Effector CD4-positive, alpha-beta T cell (primary cell): Measurements from ENCODE around the gene DVL2.

ENCODE experiments used
- DNase-seq: peaks from one replicate; pipeline ENCODE4 v3.0.0-alpha.2; 2020

Gene DVL2

DNA sequence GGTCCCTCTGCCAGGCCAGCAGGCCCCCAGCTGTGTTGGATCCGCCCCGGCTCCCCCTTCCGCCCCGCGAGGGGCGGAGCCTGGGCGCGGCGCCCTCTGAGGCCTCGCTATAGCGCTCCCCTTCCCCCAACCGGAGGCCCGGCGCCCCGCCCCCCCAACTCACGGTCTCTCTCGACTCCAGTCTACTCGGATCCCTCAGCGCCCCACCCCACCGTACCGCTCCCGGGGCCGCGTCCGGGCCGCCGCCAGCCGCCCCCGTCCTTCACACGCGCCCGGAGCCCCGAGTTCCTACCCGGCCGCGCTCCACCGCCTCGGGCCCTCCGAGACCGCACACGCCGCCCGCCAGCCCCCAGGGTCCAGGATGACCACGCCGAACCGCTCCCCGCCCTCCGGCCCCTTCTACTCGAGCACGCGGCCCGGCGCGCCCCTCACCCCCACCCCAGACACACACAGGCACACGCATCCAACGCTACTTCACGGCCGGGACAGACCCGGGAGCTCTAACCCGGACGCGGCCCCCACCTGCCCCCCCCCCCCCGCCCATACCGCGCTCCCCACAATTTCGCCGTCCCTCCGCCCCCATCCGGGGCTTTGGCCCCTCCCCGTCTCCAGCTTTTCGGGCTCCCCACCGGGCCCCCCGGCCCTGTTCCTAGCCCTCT lies 3.6 kb upstream of the DVL2 start:
- DNase-seq: peak; percentile 65

DNA sequence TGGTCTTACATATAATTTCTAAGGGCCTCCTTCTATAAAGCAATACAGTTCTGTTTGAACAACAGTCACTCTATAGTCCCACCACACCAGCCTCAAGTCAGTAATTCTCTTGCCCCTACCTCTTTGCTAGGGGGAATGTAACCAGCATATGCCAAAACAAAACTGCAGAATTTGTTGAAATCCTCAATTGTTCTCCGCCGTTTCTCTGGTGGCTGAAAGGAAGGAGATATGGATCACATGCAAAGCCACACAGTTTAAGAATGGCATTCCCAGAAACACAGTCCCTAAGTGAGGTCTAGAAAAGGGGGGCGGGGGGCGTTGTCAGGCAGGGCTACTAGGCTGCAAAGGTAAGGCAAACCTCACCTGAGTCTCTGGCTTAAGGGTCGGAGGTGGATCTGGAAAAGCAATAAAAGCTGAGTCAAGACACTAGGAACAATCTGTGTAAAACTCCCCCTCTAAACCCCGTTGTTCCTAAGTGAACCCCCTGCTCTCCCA lies 3.0 kb upstream of the DVL2 start:
- DNase-seq: no peak

DNA sequence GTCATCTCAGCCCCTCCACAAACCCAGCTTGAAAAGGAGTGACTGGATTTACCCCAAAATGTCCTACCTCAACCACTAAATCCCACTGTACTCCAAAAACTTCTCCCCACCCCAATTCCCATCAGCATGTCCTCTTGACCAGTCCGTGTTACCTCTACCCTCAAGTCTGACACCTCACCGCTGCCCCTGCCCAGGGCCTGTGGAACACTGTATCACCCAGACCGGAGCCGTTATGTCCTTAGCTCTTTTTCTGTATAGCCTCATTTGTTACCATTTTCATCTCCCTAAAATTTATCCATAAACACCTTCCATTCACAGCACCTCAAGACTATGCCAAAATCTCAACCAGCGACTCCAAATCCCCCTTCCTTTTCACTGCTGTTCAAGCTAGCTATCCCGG lies 2.5 kb upstream of the DVL2 start:
- no peak for DNase-seq

- DNase-seq: no peak
These were observed 1.7 kb upstream of the DVL2 start for GRCh38 chr17:7235693-7236665.

DNA sequence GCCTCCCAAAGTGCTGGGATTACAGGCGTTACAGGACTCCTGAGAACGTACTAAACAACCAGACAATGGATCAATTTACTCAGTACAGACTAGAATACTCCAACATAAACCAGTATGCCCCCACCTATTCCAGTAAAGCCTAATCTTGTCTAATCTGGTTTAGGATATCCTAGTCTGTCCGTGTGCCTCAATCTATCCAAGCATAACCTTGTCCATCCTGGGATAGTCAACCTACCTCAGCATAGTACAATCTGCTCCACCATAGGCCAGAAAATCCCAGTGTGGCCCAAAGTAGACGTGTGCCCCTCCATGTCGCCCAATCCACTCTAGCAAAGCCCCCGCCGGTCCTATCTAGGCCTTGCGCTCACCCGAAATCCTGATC lies 625 bp downstream of the DVL2 start:
- no peak for DNase-seq

DNA sequence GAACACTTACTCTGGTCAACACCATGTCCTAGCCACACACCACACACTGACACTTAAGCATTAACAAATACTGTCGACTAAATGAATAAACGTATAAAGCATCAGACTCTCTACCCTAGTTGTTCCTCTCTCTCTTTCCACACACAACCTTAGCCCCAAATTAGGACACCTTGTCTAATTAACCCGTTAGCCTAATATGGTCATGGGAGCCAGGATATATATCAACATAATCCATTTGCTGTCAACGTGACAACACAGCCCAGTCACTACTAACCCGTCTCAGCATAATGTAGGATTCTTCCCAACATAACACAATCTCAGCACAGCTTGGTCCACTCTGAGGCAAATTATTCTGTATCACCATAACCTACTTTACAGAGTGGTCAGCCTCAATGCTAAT lies 2.2 kb downstream of the DVL2 start:
- DNase-seq: no peak

GRCh38 chr17:7229504-7229903 lies 4.8 kb downstream of the DVL2 start:
- DNase-seq: no peak

DNA sequence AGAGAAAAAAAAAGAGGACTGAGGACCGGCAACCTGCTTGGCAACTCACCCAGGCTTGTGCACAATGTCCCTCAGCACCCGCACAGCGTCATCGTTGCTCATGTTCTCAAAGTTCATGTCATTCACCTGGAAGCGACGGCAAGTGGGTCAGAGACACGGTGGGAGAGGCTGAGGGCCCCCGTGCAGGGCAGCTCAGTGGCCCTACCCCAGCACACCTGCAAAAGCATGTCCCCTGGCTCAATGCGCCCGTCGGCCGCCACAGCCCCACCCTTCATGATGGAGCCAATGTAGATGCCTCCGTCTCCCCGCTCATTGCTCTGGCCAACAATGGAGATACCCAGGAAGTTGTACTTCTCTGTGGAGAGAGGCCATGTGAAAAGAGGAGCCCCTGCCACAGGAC lies 5.4 kb downstream of the DVL2 start:
- no peak for DNase-seq

DNA sequence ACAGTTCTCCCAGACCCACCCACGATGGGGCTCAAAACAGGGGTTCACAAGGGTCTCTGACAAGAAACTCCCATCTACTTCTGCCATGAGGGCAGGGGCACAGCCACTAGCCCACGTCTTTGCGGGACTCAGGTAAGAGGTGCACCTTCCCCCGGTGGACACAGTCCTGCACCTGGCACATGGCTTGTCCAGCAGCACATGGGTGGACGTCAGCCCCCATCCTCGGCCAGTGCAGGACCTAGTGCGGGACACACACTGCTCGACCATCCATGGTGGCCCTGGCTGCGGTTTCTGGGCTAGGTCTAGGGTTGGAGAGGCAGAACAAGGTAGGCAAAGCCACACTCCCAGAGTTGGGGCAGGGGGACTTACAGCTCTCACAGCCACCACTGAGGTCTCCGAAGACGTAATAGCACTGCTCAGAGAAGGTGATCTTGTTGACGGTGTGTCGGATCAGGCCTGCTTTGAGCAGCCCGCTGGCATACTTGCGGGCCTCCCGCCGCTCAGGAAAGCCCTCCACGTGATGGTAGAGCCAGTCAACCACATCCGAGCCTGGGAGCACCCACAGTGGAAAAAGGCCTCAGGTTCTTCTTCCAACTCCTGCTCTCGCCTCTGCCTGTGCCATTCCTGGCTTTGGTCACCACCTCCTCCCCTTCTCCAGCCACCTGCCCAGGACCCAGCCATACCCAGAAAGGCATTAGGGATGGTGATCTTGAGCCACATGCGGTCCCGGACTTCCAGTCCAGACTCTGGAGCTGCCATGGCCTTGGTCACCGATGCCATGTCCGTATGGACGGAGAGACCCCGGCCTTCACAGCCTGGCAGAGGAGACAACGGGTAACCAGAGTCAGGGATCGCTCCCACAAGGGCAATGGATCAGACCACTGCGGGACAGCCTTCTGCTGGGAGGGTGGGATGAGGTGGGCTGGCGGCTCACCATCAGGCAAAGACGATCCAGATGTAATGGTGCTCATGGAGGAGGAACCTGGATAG lies 7.3 kb downstream of the DVL2 start:
- DNase-seq: no peak

DNA sequence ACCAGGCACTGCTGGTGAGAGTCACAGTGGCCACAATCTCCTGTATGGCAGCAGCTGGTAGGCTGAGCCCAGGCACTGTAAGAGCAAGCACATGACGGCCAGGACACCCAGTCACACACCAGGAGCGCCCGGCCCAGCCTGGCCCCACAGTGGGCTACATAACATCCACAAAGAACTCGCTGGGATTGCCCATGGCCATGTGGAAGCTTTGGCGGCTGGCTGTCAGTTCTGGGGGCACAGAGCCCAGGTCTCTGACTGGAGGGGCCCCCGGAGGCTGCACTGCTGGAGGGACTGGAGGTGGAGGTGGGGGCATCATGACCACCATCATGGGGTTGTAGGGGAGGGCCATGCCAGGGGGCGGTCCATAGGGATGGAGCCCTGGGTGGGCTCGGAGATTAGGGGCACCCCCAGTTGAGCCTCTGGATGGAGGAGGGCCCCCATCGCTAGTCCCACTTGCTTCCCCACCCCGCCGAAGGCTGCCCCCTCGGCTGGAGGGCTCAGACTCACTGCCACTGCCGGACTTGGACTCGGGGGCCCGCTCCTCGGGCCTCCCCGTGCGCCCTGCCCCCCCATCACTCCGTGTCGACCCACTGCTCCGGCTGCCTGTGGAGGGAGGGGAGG lies 8.5 kb downstream of the DVL2 start:
- no peak for DNase-seq

DNA sequence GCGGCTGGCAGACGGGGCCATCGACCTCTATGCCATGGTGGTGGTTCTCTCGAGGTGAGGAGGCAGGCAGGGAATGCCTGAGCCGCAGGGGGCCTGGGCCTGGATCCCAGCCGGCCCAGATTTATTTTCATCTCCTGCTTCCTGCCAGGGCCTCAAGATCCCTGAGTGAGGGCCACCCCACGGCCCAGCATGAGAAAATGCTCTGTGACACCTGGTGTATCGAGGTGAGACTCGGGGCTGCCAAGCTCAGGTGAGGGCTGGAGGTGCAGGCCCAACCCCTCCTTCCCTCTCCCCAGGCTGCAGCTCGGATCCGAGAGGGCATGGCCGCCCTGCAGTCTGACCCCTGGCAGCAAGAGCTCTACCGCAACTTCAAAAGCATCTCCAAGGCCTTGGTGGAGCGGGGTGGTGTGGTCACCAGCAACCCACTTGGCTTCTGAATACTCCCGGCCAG lies 9.6 kb downstream of the DVL2 start:
- no peak for DNase-seq

DNA sequence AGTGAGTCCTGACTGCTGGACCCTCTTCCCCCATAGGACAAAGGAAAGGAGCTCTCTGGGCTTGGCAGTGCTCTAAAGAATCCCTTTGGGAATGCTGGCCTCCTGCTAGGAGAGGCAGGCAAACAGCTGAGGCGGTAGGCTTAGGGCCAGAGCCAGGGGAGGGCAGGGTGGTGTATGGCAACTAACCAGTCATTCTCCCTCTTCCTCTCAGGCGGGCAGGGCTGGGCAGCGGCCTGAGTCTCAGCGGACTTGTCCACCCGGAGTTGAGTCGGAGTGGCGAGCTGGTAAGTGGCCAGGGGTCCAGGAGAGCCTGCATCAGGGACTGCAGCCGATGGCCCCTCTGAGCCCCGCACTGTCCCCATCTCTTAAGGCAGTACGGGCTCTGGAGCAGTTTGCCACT lies 10.2 kb downstream of the DVL2 start:
- no peak for DNase-seq

- DNase-seq: no peak
These were observed 10.9 kb downstream of the DVL2 start for GRCh38 chr17:7223375-7223774.

DNA sequence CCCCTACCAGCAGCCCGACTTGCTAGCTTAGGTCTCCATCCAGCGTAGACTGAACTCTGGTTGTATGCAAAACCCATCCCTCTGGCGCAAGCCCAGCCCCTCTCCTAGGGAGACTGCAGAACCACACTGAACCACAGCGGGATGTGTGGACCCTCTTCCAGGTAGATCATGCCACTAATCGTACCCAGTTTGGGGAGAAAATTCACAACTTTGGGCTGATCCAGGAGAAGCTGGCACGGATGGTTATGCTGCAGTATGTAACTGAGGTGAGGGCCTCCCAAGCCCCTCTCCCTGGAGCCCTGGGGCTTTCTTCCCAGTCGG lies 11.4 kb downstream of the DVL2 start:
- DNase-seq: no peak

DNA sequence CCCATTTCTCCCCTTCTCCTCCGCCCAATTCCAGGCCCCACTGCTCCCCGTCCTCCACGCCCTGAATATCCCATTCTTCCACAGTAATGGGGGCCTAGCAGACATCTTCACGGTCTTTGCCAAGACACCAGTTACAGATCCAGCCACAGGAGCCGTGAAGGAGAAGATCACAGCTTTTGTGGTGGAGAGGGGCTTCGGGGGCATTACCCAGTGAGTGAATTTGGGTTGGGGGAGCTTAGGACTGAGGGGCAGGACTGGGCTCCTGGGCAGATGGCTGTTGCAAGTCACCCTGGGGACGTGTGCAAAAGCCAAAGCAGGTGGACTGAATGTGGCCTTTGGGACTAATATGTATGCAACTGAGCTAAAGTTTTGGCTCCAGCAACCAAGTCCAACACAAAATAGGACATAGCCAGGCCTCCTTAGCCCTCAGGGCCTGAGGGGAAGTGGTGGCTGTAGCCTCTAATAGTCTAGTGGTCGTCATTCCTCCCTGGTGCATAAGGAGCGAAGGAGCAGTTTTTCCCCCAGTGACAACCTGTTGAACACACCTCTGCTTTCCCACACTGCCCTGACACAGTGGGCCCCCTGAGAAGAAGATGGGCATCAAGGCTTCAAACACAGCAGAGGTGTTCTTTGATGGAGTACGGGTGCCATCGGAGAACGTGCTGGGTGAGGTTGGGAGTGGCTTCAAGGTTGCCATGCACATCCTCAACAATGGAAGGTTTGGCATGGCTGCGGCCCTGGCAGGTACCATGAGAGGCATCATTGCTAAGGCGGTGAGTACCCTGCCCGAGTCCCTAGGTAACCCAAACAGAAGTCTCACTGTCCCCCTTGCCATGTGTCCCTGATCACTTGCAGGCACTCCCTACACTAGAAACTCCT lies 12.0 kb downstream of the DVL2 start:
- DNase-seq: no peak

- DNase-seq: no peak
These were observed 12.8 kb downstream of the DVL2 start for GRCh38 chr17:7221278-7222092.

- peak; percentile 50 for DNase-seq
These were observed 13.6 kb downstream of the DVL2 start for GRCh38 chr17:7220593-7221277.

DNA sequence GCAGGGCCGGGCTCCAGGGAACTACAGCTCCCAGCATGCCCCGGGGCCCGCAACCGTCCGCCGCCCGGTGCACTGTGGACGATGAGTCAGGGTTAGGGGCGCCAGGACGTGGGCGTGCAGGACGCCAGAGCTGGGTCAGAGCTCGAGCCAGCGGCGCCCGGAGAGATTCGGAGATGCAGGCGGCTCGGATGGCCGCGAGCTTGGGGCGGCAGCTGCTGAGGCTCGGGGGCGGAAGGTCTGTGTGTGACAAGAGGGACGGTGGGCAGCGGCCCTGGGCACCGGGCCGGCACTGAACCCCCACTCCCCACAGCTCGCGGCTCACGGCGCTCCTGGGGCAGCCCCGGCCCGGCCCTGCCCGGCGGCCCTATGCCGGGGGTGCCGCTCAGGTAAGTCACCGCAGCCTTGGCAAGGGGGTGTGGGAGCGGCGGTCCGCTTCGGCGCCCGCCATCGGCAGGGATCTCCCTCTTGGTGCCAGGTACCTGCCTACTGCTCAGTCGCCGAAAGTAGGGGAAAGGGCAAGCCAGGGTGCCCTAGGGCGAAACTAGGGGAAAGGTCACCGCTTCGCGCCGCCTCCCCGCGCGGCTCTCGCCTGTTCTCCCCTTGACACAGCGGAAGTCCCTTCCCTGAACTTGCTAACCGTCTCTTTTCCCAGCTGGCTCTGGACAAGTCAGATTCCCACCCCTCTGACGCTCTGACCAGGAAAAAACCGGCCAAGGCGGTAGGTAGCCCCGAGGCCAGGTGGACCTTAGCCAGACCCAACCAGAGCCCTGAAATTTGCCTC lies 14.3 kb downstream of the DVL2 start, which contains the start of the genes ACADVL and DLG4:
ACADVL (plus strand) TSS at position 127 of the 781 bp plus-strand sequence; CDS start at position 174, 47 bp downstream.
DLG4 (minus strand) TSS at position 25 of the 781 bp plus-strand sequence.
- DNase-seq: peak; percentile 69
